ENCODE results near the gene IGSF9. TPM values are rescaled to one million over a fixed set of nuclear protein-coding genes. Genes with fewer than 3 reads are reported as not detected.

The IGSF9 gene
- total and polyA plus RNA-seq, 3 experiments from 2014 or later = 0.04 to 0.11 TPM; not detected in 1

GRCh38 chr1:159949123-159949522 is 3.7 kb upstream of the IGSF9 start:
- Mint-ChIP-seq H3K9me3 (no peaks in the 10 kb centered on the region), H3K27me3 (peaks cover 16 to 41% of the 10 kb centered on the region in 2 donors), H3K4me3 (no peak overlapping the region), H3K36me3 (peaks cover 0 to 3% (median 0%) of the 10 kb centered on the region in 3 donors), H3K27ac (peak overlapping the region in 3 of 8 donors; percentile 13 to 48 (median 42)), H3K4me1 (peaks cover 8 to 10% (median 10%) of the 10 kb centered on the region in 3 donors)
- peaks cover 6% of the 10 kb centered on the region for H3K4me1 ChIP-seq (ENCODE audit: insufficient read depth, low read length)
- H3K4me3 ChIP-seq (ENCODE audit: low read length) = no peak overlapping the region
- peaks cover 11% of the 10 kb centered on the region for H3K27me3 ChIP-seq (ENCODE audit: insufficient read depth, low read length, poor library complexity, severe bottlenecking)
- H3K9me3 ChIP-seq (ENCODE audit: low read length) = no peaks in the 10 kb centered on the region
- H3K36me3 ChIP-seq (ENCODE audit: insufficient read depth, low read length) = no peaks in the 10 kb centered on the region
- POLR2A ChIA-PET = no interaction called here
- CTCF ChIA-PET = interaction anchor here (1.0 kb wide), 1 partner anchor 56 kb away, joined by 3 read pairs; no protein-coding TSS in a partner anchor
- no peak overlapping the region for H3K27ac ChIP-seq (ENCODE audit: low read depth, low read length)
- no peak for DNase-seq

GRCh38 chr1:159947942-159948341 is 2.5 kb upstream of the IGSF9 start:
- DNase-seq = no peak
- no peaks in the 10 kb centered on the region for H3K36me3 ChIP-seq (ENCODE audit: insufficient read depth, low read length)
- peaks cover 22% of the 10 kb centered on the region for H3K27me3 ChIP-seq (ENCODE audit: insufficient read depth, low read length, poor library complexity, severe bottlenecking)
- Mint-ChIP-seq H3K27me3 (peaks cover 15 to 42% of the 10 kb centered on the region in 2 donors), H3K4me1 (peaks cover 8 to 10% (median 10%) of the 10 kb centered on the region in 3 donors), H3K9me3 (no peaks in the 10 kb centered on the region), H3K36me3 (peaks cover 0 to 3% (median 0%) of the 10 kb centered on the region in 3 donors), H3K27ac (no peak overlapping the region), H3K4me3 (no peak overlapping the region)
- H3K4me1 ChIP-seq (ENCODE audit: insufficient read depth, low read length) = peaks cover 6% of the 10 kb centered on the region
- no peaks in the 10 kb centered on the region for H3K9me3 ChIP-seq (ENCODE audit: low read length)
- POLR2A ChIA-PET = no interaction called here
- no peak overlapping the region for H3K4me3 ChIP-seq (ENCODE audit: low read length)
- H3K27ac ChIP-seq (ENCODE audit: low read depth, low read length) = no peak overlapping the region
- CTCF ChIA-PET = interaction anchor here (1.6 kb wide), 1 partner anchor 55 kb away, joined by 7 read pairs; no protein-coding TSS in a partner anchor

GRCh38 chr1:159946242-159947187 is 1.1 kb upstream of the IGSF9 start:
- H3K9me3 Mint-ChIP-seq = no peaks in the 10 kb centered on the region
- no peak for DNase-seq
- H3K36me3 ChIP-seq (ENCODE audit: insufficient read depth, low read length) = no peaks in the 10 kb centered on the region
- H3K4me1 ChIP-seq (ENCODE audit: insufficient read depth, low read length) = peaks cover 6% of the 10 kb centered on the region
- peaks cover 8 to 10% (median 10%) of the 10 kb centered on the region in 3 donors for H3K4me1 Mint-ChIP-seq
- peak overlapping the region; percentile 39 for H3K4me3 ChIP-seq (ENCODE audit: low read length)
- H3K27me3 Mint-ChIP-seq = peaks cover 17 to 40% of the 10 kb centered on the region in 2 donors
- peaks cover 0 to 5% (median 0%) of the 10 kb centered on the region in 3 donors for H3K36me3 Mint-ChIP-seq
- no peaks in the 10 kb centered on the region for H3K9me3 ChIP-seq (ENCODE audit: low read length)
- no peak overlapping the region for H3K27ac ChIP-seq (ENCODE audit: low read depth, low read length)
- H3K4me3 Mint-ChIP-seq = peak overlapping the region in 6 of 7 donors; percentile 24 to 85 (median 60)
- ChIA-PET CTCF (interaction anchor here (0.7 to 2.9 kb wide), 12 partner anchors 10 to 148 kb away, joined by 3 to 20 read pairs (median 5); partner anchors contain the start of gene TAGLN2), POLR2A (interaction anchor here (0.7 to 1.3 kb wide), 2 partner anchors 21 to 23 kb away, joined by 4 read pairs; partner anchors contain the start of gene TAGLN2)
- no peak overlapping the region for H3K27ac Mint-ChIP-seq
- peaks cover 23% of the 10 kb centered on the region for H3K27me3 ChIP-seq (ENCODE audit: insufficient read depth, low read length, poor library complexity, severe bottlenecking)

GRCh38 chr1:159944623-159945455 is 574 bp downstream of the IGSF9 start:
- CTCF ChIA-PET = interaction anchor here (0.8 to 2.9 kb wide), 6 partner anchors 9 to 146 kb away, joined by 3 to 20 read pairs (median 4); no protein-coding TSS in a partner anchor
- peaks cover 21 to 31% of the 10 kb centered on the region in 2 donors for H3K27me3 Mint-ChIP-seq

GRCh38 chr1:159943908-159944622 is 1.3 kb downstream of the IGSF9 start:
- Mint-ChIP-seq H3K27me3 (peaks cover 23 to 33% of the 10 kb centered on the region in 2 donors), H3K27ac (no peak overlapping the region), H3K4me1 (peaks cover 8 to 10% (median 10%) of the 10 kb centered on the region in 3 donors), H3K4me3 (no peak overlapping the region), H3K9me3 (no peaks in the 10 kb centered on the region), H3K36me3 (peaks cover 0 to 5% (median 0%) of the 10 kb centered on the region in 3 donors)
- no peak overlapping the region for H3K27ac ChIP-seq (ENCODE audit: low read depth, low read length)
- H3K4me1 ChIP-seq (ENCODE audit: insufficient read depth, low read length) = peaks cover 6% of the 10 kb centered on the region
- no peak for DNase-seq
- H3K36me3 ChIP-seq (ENCODE audit: insufficient read depth, low read length) = no peaks in the 10 kb centered on the region
- peaks cover 25% of the 10 kb centered on the region for H3K27me3 ChIP-seq (ENCODE audit: insufficient read depth, low read length, poor library complexity, severe bottlenecking)
- ChIA-PET CTCF (interaction anchor here (0.8 to 2.9 kb wide), 3 partner anchors 8 to 62 kb away, joined by 3 to 20 read pairs (median 4); no protein-coding TSS in a partner anchor), POLR2A (no interaction called here)
- no peaks in the 10 kb centered on the region for H3K9me3 ChIP-seq (ENCODE audit: low read length)
- H3K4me3 ChIP-seq (ENCODE audit: low read length) = no peak overlapping the region

More at GRCh38 chr1:159944623-159945455, 574 bp downstream of the IGSF9 start:
- Histone ChIP-seq H3K27me3 (ENCODE audit: insufficient read depth, low read length, poor library complexity, severe bottlenecking) (peaks cover 25% of the 10 kb centered on the region), H3K36me3 (ENCODE audit: insufficient read depth, low read length) (no peaks in the 10 kb centered on the region), H3K9me3 (ENCODE audit: low read length) (no peaks in the 10 kb centered on the region), H3K27ac (ENCODE audit: low read depth, low read length) (no peak overlapping the region), H3K4me3 (ENCODE audit: low read length) (peak overlapping the region; percentile 39), H3K4me1 (ENCODE audit: insufficient read depth, low read length) (peaks cover 6% of the 10 kb centered on the region)
- no peak for DNase-seq
- H3K4me3 Mint-ChIP-seq = peak overlapping the region; percentile 29 to 73 (median 68)
- peak overlapping the region in 2 of 8 donors; percentile 5 to 58 for H3K27ac Mint-ChIP-seq
- H3K9me3 Mint-ChIP-seq = no peaks in the 10 kb centered on the region
- POLR2A ChIA-PET = no interaction called here
- H3K36me3 Mint-ChIP-seq = peaks cover 0 to 5% (median 0%) of the 10 kb centered on the region in 3 donors
- H3K4me1 Mint-ChIP-seq = peaks cover 8 to 10% (median 10%) of the 10 kb centered on the region in 3 donors

GRCh38 chr1:159943278-159943640 is 2.2 kb downstream of the IGSF9 start:
- H3K27ac Mint-ChIP-seq = no peak overlapping the region
- Histone ChIP-seq H3K9me3 (ENCODE audit: low read length) (no peaks in the 10 kb centered on the region), H3K27ac (ENCODE audit: low read depth, low read length) (no peak overlapping the region), H3K4me1 (ENCODE audit: insufficient read depth, low read length) (peaks cover 6% of the 10 kb centered on the region), H3K36me3 (ENCODE audit: insufficient read depth, low read length) (no peaks in the 10 kb centered on the region), H3K4me3 (ENCODE audit: low read length) (no peak overlapping the region), H3K27me3 (ENCODE audit: insufficient read depth, low read length, poor library complexity, severe bottlenecking) (peaks cover 25% of the 10 kb centered on the region)
- peaks cover 0 to 5% (median 0%) of the 10 kb centered on the region in 3 donors for H3K36me3 Mint-ChIP-seq
- DNase-seq = no peak
- no peaks in the 10 kb centered on the region for H3K9me3 Mint-ChIP-seq
- peaks cover 8 to 10% (median 10%) of the 10 kb centered on the region in 3 donors for H3K4me1 Mint-ChIP-seq
- ChIA-PET POLR2A (no interaction called here), CTCF (no interaction called here)
- H3K27me3 Mint-ChIP-seq = peaks cover 30 to 40% of the 10 kb centered on the region in 2 donors
- H3K4me3 Mint-ChIP-seq = no peak overlapping the region

- Mint-ChIP-seq H3K27me3 (peaks cover 33 to 40% of the 10 kb centered on the region in 2 donors), H3K36me3 (peaks cover 0 to 5% (median 0%) of the 10 kb centered on the region in 3 donors)
These were observed 2.7 kb downstream of the IGSF9 start for GRCh38 chr1:159942632-159943277.

More at GRCh38 chr1:159942632-159943277, 2.7 kb downstream of the IGSF9 start:
- H3K4me1 Mint-ChIP-seq = peaks cover 8 to 10% (median 10%) of the 10 kb centered on the region in 3 donors
- peaks cover 6% of the 10 kb centered on the region for H3K4me1 ChIP-seq (ENCODE audit: insufficient read depth, low read length)
- H3K27ac ChIP-seq (ENCODE audit: low read depth, low read length) = no peak overlapping the region
- no peaks in the 10 kb centered on the region for H3K36me3 ChIP-seq (ENCODE audit: insufficient read depth, low read length)
- ChIA-PET CTCF (no interaction called here), POLR2A (no interaction called here)
- no peaks in the 10 kb centered on the region for H3K9me3 Mint-ChIP-seq
- DNase-seq = no peak
- no peaks in the 10 kb centered on the region for H3K9me3 ChIP-seq (ENCODE audit: low read length)
- no peak overlapping the region for H3K4me3 Mint-ChIP-seq
- H3K27ac Mint-ChIP-seq = no peak overlapping the region
- H3K4me3 ChIP-seq (ENCODE audit: low read length) = no peak overlapping the region
- peaks cover 25% of the 10 kb centered on the region for H3K27me3 ChIP-seq (ENCODE audit: insufficient read depth, low read length, poor library complexity, severe bottlenecking)

Data from CD8-positive, alpha-beta memory T cell (primary cell).